HFFc6 (cell line): ENCODE measurements around the gene ELP2. TPM values are rescaled to one million over a fixed set of nuclear protein-coding genes. Genes with fewer than 3 reads are reported as not detected.
A peak's percentile ranks its signal among the peaks of the same experiment; 100 is the strongest.

Source experiments
- DNase-seq: peaks from one replicate; pipeline ENCODE4 v3.0.0-alpha.2; 2018
- H3K27ac Mint-ChIP-seq: 2 replicates; pipeline ENCODE4 v1.8.0; 2020; ENCODE audit warnings: mild to moderate bottlenecking, mixed read lengths
- H3K27me3 Mint-ChIP-seq: 2 replicates; pipeline ENCODE4 v1.8.0; 2021; ENCODE audit warnings: mild to moderate bottlenecking, moderate library complexity, mixed read lengths; ENCODE audit not compliant: insufficient read depth
- H3K36me3 Mint-ChIP-seq: 2 replicates; pipeline ENCODE4 v1.8.0; 2021; ENCODE audit warnings: low read depth, mixed read lengths
- H3K4me1 Mint-ChIP-seq: 2 replicates; pipeline ENCODE4 v1.8.0; 2020; ENCODE audit warnings: low read depth, mixed read lengths
- H3K4me3 Mint-ChIP-seq: 2 replicates; pipeline ENCODE4 v1.8.0; 2020; ENCODE audit warnings: mild to moderate bottlenecking, moderate library complexity, mixed read lengths
- H3K9me3 Mint-ChIP-seq: 2 replicates; pipeline ENCODE4 v1.8.0; 2020; ENCODE audit warnings: mild to moderate bottlenecking, mixed read lengths
- total RNA-seq, 6 experiments: library from RNA; stranded (reverse); fragmentation: NEBNext Ultra II Directional; extraction: Animal tissue kit (Norgen Biotek cat#: 25700); gene quantifications; 2 replicates in 1 of 6; 3 replicates in 5 of 6; pipeline ENCODE4 v1.2.3, GENCODE V29; 2021
- TF ChIP-seq, protein P1 (sequence below): fragments of 200-600 bp; sonication (generic); IDR thresholded peaks from 2 replicates; pipeline ENCODE4 v1.5.0; 2021; ENCODE audit warnings: antibody characterized with exemption, mild to moderate bottlenecking

Gene ELP2
- total RNA-seq, 6 experiments from 2014 or later, result 76.2 to 99.7 (median 82.3) TPM

GRCh38 chr18:36130039-36130831 is 536 bp downstream of the ELP2 start:
- peaks cover 10% of the 10 kb centered on the region for H3K36me3 Mint-ChIP-seq
- H3K27me3 Mint-ChIP-seq, result peaks cover 3% of the 10 kb centered on the region; the same call in 1 of the 2 replicates
- peak overlapping the region; percentile 98 for H3K4me3 Mint-ChIP-seq
- TF ChIP-seq, protein P1, sequence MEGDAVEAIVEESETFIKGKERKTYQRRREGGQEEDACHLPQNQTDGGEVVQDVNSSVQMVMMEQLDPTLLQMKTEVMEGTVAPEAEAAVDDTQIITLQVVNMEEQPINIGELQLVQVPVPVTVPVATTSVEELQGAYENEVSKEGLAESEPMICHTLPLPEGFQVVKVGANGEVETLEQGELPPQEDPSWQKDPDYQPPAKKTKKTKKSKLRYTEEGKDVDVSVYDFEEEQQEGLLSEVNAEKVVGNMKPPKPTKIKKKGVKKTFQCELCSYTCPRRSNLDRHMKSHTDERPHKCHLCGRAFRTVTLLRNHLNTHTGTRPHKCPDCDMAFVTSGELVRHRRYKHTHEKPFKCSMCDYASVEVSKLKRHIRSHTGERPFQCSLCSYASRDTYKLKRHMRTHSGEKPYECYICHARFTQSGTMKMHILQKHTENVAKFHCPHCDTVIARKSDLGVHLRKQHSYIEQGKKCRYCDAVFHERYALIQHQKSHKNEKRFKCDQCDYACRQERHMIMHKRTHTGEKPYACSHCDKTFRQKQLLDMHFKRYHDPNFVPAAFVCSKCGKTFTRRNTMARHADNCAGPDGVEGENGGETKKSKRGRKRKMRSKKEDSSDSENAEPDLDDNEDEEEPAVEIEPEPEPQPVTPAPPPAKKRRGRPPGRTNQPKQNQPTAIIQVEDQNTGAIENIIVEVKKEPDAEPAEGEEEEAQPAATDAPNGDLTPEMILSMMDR, result no peak
- peaks cover 49% of the 10 kb centered on the region for H3K4me1 Mint-ChIP-seq
- peak overlapping the region; percentile 93 for H3K27ac Mint-ChIP-seq
- DNase-seq, result no peak
- H3K9me3 Mint-ChIP-seq, result no peaks in the 10 kb centered on the region

GRCh38 chr18:36130883-36131653 is 1.4 kb downstream of the ELP2 start:
- TF ChIP-seq, protein P1, result no peak
- Mint-ChIP-seq H3K27ac (peak overlapping the region; percentile 93; the same call in 1 of the 2 replicates), H3K36me3 (peaks cover 10% of the 10 kb centered on the region), H3K27me3 (peaks cover 3% of the 10 kb centered on the region; the same call in 1 of the 2 replicates), H3K4me3 (peak overlapping the region; percentile 98), H3K9me3 (no peaks in the 10 kb centered on the region), H3K4me1 (peaks cover 49% of the 10 kb centered on the region)
- DNase-seq, result no peak

DNA sequence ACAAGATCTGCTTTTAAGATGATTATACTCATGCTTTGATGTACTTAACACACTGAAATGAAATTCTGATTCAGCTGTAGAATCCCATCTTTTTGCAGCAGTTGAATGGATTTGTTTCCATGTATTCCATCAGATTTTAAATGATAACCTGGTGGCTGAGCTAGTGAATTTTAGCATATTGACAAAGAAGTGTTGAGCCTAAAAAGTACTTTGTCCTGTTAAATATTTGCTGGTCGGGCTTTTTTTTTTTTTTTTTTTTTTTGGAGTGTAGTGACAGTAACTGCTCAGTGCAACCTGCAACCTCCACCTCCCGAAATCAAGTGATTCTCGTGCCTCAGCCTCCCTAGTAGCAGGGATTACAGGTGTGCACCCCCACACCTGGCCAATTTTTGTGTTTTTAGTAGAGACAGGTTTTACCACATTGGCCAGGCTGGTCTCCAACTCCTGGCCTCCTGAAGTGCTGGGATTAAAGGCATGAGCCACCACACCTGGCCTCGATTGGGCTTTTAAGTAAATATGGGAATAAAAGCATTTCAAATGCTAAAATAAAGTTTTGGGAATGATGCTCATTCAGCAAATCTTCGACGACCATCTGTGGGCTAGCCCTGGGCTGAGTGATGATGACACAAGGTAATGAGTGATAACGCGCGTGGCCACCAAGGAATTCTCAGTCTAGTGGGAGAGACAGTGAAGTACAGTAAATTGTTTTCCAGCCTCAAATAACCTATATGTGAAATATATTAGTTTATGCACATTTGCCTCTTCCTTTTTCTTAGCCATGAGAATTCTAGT is 2.2 kb downstream of the ELP2 start:
- Mint-ChIP-seq H3K9me3 (no peaks in the 10 kb centered on the region), H3K27me3 (peaks cover 3% of the 10 kb centered on the region; the same call in 1 of the 2 replicates), H3K27ac (no peak overlapping the region; the same call in 1 of the 2 replicates), H3K36me3 (peaks cover 15% of the 10 kb centered on the region), H3K4me1 (peaks cover 47% of the 10 kb centered on the region), H3K4me3 (peak overlapping the region; percentile 98)
- DNase-seq, result no peak
- TF ChIP-seq, protein P1, result no peak

- H3K9me3 Mint-ChIP-seq, result no peaks in the 10 kb centered on the region
Observed at GRCh38 chr18:36132756-36133155, 3.1 kb downstream of the ELP2 start.

More at GRCh38 chr18:36132756-36133155, 3.1 kb downstream of the ELP2 start:
- TF ChIP-seq, protein P1, result no peak
- H3K4me1 Mint-ChIP-seq, result peaks cover 38% of the 10 kb centered on the region
- peaks cover 3% of the 10 kb centered on the region; the same call in 1 of the 2 replicates for H3K27me3 Mint-ChIP-seq
- 0 out of 2 replicates have a peak overlapping the region, but pooled peaks have one; percentile 98 for H3K4me3 Mint-ChIP-seq
- DNase-seq, result no peak
- peak overlapping the region; percentile 25 for H3K27ac Mint-ChIP-seq
- peaks cover 19% of the 10 kb centered on the region for H3K36me3 Mint-ChIP-seq
